GM23338 (cell line): ENCODE results near the gene AACS. TPM values are rescaled to one million over a fixed set of nuclear protein-coding genes. Genes with fewer than 3 reads are reported as not detected.

ENCODE experiments used
- ATAC-seq: fragments of 200-7000 bp; cut with Tn5 transposase; 3 replicates; pipeline ENCODE4 v1.9.1; 2020
- DNase-seq: peaks from one replicate; pipeline ENCODE4 v3.0.0-alpha.2; 2015; ENCODE audit warnings: low spot score
- H2AFZ ChIP-seq: fragments of 200-600 bp; sonication (generic); 2 replicates; pipeline ENCODE4 v1.8.0; 2016; ENCODE audit warnings: antibody characterized with exemption, mild to moderate bottlenecking, moderate library complexity
- H3F3A ChIP-seq: fragments of 200-600 bp; sonication (generic); replicated peaks from 2 replicates; pipeline ENCODE4 v1.8.0; 2017; ENCODE audit warnings: antibody characterized with exemption, mixed run types, low read depth
- H3K27ac ChIP-seq: fragments of 200-600 bp; sonication (generic); 2 replicates; pipeline ENCODE4 v1.6.1; 2016; ENCODE audit warnings: low read depth
- H3K27me3 ChIP-seq: fragments of 200-600 bp; sonication (generic); 2 replicates; pipeline ENCODE4 v1.8.0; 2016; ENCODE audit warnings: mild to moderate bottlenecking, mixed run types, moderate library complexity; ENCODE audit not compliant: insufficient read depth
- H3K36me3 ChIP-seq: fragments of 200-600 bp; sonication (generic); 2 replicates; pipeline ENCODE4 v1.8.0; 2016; ENCODE audit warnings: mild to moderate bottlenecking; ENCODE audit not compliant: insufficient read depth
- H3K4me1 ChIP-seq: fragments of 200-600 bp; sonication (generic); 2 replicates; pipeline ENCODE4 v1.8.0; 2016; ENCODE audit warnings: mild to moderate bottlenecking, moderate library complexity; ENCODE audit not compliant: insufficient read depth
- H3K4me2 ChIP-seq: fragments of 200-600 bp; sonication (generic); 2 replicates; pipeline ENCODE4 v1.7.1; 2017; ENCODE audit warnings: mixed run types
- H3K4me3 ChIP-seq: fragments of 200-600 bp; sonication (generic); 2 replicates; pipeline ENCODE4 v1.6.1; 2016; ENCODE audit warnings: mixed run types
- H3K79me2 ChIP-seq: fragments of 200-600 bp; sonication (generic); replicated peaks from 2 replicates; pipeline ENCODE4 v1.8.0; 2017; ENCODE audit warnings: mild to moderate bottlenecking; ENCODE audit not compliant: insufficient read depth
- H3K9me2 ChIP-seq: fragments of 200-600 bp; sonication (generic); 2 replicates; pipeline ENCODE4 v1.8.0; 2017; ENCODE audit not compliant: insufficient read depth
- H4K20me1 ChIP-seq: fragments of 200-600 bp; sonication (generic); replicated peaks from 2 replicates; pipeline ENCODE4 v1.8.0; 2017; ENCODE audit warnings: mild to moderate bottlenecking; ENCODE audit not compliant: insufficient read depth
- H3K27ac Mint-ChIP-seq: 2 replicates; pipeline ENCODE4 v1.8.0; 2020; ENCODE audit warnings: inconsistent platforms, mild to moderate bottlenecking, moderate library complexity, mixed read lengths
- H3K27me3 Mint-ChIP-seq: 3 replicates; pipeline ENCODE4 v1.8.0; 2022; ENCODE audit warnings: low read depth, mild to moderate bottlenecking, moderate library complexity, mixed read lengths, inconsistent platforms; ENCODE audit not compliant: insufficient read depth, poor library complexity
- H3K36me3 Mint-ChIP-seq: 3 replicates; pipeline ENCODE4 v1.8.0; 2021; ENCODE audit warnings: low read depth, mild to moderate bottlenecking, inconsistent platforms, moderate library complexity, mixed read lengths
- H3K4me1 Mint-ChIP-seq: 3 replicates; pipeline ENCODE4 v1.8.0; 2020; ENCODE audit warnings: mild to moderate bottlenecking, inconsistent platforms, mixed read lengths
- H3K4me3 Mint-ChIP-seq: 3 replicates; pipeline ENCODE4 v1.8.0; 2021; ENCODE audit warnings: moderate library complexity, mild to moderate bottlenecking, inconsistent platforms, mixed read lengths
- H3K9me3 Mint-ChIP-seq: 3 replicates; pipeline ENCODE4 v1.8.0; 2020; ENCODE audit warnings: moderate library complexity, mild to moderate bottlenecking, inconsistent platforms, mixed read lengths
- CTCF ChIP-seq, 2 experiments: fragments of 200-600 bp in 1 of 2; sonication (generic) in 1 of 2; conservative IDR thresholded peaks; 2 replicates each; pipeline versions ENCODE4 v1.5.1 to v1.6.1; 2016 to 2017; ENCODE audit warnings: antibody characterized with exemption in 2 of 2, low read depth in 2 of 2, mild to moderate bottlenecking in 2 of 2, moderate library complexity in 1 of 2
- EZH2 ChIP-seq: fragments of 200-600 bp; sonication (generic); IDR thresholded peaks from one replicate; pipeline ENCODE4 v1.8.0; 2017; ENCODE audit warnings: antibody characterized with exemption, mild to moderate bottlenecking, low read depth; ENCODE audit not compliant: unreplicated experiment
- EZH2phosphoT487 ChIP-seq: fragments of 200-600 bp; sonication (generic); IDR thresholded peaks from one replicate; pipeline ENCODE4 v1.8.1; 2018; ENCODE audit warnings: antibody characterized with exemption; ENCODE audit not compliant: unreplicated experiment
- JUNB ChIP-seq: IDR thresholded peaks from one replicate; pipeline ENCODE4 v1.6.1; 2016; ENCODE audit warnings: antibody characterized with exemption; ENCODE audit not compliant: unreplicated experiment
- NANOG ChIP-seq: IDR thresholded peaks from 2 replicates; pipeline ENCODE4 v1.6.1; 2016; ENCODE audit warnings: antibody characterized with exemption, borderline replicate concordance
- POLR2AphosphoS5 ChIP-seq: IDR thresholded peaks from 2 replicates; pipeline ENCODE4 v1.6.1; 2016; ENCODE audit warnings: antibody characterized with exemption, low read depth
- REST ChIP-seq: IDR thresholded peaks from one replicate; pipeline ENCODE4 v1.6.1; 2018; ENCODE audit warnings: antibody characterized with exemption; ENCODE audit not compliant: unreplicated experiment
- STAT1 ChIP-seq: IDR thresholded peaks from one replicate; pipeline ENCODE4 v1.6.1; 2016; ENCODE audit warnings: antibody characterized with exemption; ENCODE audit not compliant: unreplicated experiment
- ZNF114 ChIP-seq: fragments of 250-450 bp; sonication (Bioruptor Pico); IDR thresholded peaks from 2 replicates; pipeline ENCODE4 v1.5.0; 2020; ENCODE audit warnings: mild to moderate bottlenecking, moderate library complexity
- ZNF331 ChIP-seq: fragments of 250-450 bp; sonication (Bioruptor Pico); IDR thresholded peaks from 2 replicates; pipeline ENCODE4 v1.5.0; 2020; ENCODE audit warnings: low read depth, mild to moderate bottlenecking, moderate library complexity
- polyA plus RNA-seq: library from polyadenylated mRNA; unstranded; fragments of >200 nt; fragmentation: Nextera tagmentation; extraction: Ambion mirVana; gene quantifications from 2 replicates; pipeline ENCODE4 v1.2.1, GENCODE V29; 2016
- total RNA-seq: library from RNA; depleted of rRNA; stranded (reverse); fragments of >200 nt; shearing (Covaris generic); gene quantifications from 2 replicates; pipeline ENCODE4 v1.2.3, GENCODE V29; 2014
- TF ChIP-seq, protein P1 (sequence below): IDR thresholded peaks from 2 replicates; pipeline ENCODE4 v1.6.1; 2016; ENCODE audit warnings: antibody characterized with exemption
- TF ChIP-seq, protein P2 (sequence below): fragments of 250-450 bp; sonication (Bioruptor Pico); IDR thresholded peaks from 2 replicates; pipeline ENCODE4 v1.5.0; 2020; ENCODE audit warnings: mild to moderate bottlenecking, moderate library complexity

AACS gene
- total and polyA plus RNA-seq, 2 experiments from 2014 or later, result 31.1 to 64.4 TPM

GRCh38 chr12:125178222-125178621 lies 113.0 kb downstream of the AACS start:
- H3K9me3 Mint-ChIP-seq, result peaks cover 9% of the 10 kb centered on the region
- Histone ChIP-seq H3K79me2 (no peaks in the 10 kb centered on the region), H3K4me3 (no peak overlapping the region), H3K27ac (no peak overlapping the region), H2AFZ (no peak overlapping the region; the same call in 1 of the 2 replicates), H3F3A (no peaks in the 10 kb centered on the region), H3K36me3 (no peaks in the 10 kb centered on the region), H3K4me1 (no peaks in the 10 kb centered on the region; the same call in 1 of the 2 replicates), H3K9me2 (no peaks in the 10 kb centered on the region), H3K27me3 (no peaks in the 10 kb centered on the region), H4K20me1 (no peaks in the 10 kb centered on the region), H3K4me2 (no peak overlapping the region)
- H3K4me1 Mint-ChIP-seq, result peaks cover 7% of the 10 kb centered on the region; the same call in 2 of the 3 replicates
- H3K27me3 Mint-ChIP-seq, result peaks cover 16% of the 10 kb centered on the region
- no peak for ATAC-seq
- DNase-seq, result no peak
- TF ChIP-seq JUNB (no peak), REST (no peak), ZNF331 (CRISPR knock-in tag) (no peak), ZNF114 (CRISPR knock-in tag) (no peak), CTCF (conservative IDR thresholded peaks at IDR 0.05; ENCODE audit: low read depth in 2 of 2) (no peak), EZH2phosphoT487 (no peak), POLR2AphosphoS5 (no peak), EZH2 (no peak), STAT1 (no peak), NANOG (no peak)
- TF ChIP-seq, protein P1, sequence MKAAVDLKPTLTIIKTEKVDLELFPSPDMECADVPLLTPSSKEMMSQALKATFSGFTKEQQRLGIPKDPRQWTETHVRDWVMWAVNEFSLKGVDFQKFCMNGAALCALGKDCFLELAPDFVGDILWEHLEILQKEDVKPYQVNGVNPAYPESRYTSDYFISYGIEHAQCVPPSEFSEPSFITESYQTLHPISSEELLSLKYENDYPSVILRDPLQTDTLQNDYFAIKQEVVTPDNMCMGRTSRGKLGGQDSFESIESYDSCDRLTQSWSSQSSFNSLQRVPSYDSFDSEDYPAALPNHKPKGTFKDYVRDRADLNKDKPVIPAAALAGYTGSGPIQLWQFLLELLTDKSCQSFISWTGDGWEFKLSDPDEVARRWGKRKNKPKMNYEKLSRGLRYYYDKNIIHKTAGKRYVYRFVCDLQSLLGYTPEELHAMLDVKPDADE, result no peak
- TF ChIP-seq, protein P2, sequence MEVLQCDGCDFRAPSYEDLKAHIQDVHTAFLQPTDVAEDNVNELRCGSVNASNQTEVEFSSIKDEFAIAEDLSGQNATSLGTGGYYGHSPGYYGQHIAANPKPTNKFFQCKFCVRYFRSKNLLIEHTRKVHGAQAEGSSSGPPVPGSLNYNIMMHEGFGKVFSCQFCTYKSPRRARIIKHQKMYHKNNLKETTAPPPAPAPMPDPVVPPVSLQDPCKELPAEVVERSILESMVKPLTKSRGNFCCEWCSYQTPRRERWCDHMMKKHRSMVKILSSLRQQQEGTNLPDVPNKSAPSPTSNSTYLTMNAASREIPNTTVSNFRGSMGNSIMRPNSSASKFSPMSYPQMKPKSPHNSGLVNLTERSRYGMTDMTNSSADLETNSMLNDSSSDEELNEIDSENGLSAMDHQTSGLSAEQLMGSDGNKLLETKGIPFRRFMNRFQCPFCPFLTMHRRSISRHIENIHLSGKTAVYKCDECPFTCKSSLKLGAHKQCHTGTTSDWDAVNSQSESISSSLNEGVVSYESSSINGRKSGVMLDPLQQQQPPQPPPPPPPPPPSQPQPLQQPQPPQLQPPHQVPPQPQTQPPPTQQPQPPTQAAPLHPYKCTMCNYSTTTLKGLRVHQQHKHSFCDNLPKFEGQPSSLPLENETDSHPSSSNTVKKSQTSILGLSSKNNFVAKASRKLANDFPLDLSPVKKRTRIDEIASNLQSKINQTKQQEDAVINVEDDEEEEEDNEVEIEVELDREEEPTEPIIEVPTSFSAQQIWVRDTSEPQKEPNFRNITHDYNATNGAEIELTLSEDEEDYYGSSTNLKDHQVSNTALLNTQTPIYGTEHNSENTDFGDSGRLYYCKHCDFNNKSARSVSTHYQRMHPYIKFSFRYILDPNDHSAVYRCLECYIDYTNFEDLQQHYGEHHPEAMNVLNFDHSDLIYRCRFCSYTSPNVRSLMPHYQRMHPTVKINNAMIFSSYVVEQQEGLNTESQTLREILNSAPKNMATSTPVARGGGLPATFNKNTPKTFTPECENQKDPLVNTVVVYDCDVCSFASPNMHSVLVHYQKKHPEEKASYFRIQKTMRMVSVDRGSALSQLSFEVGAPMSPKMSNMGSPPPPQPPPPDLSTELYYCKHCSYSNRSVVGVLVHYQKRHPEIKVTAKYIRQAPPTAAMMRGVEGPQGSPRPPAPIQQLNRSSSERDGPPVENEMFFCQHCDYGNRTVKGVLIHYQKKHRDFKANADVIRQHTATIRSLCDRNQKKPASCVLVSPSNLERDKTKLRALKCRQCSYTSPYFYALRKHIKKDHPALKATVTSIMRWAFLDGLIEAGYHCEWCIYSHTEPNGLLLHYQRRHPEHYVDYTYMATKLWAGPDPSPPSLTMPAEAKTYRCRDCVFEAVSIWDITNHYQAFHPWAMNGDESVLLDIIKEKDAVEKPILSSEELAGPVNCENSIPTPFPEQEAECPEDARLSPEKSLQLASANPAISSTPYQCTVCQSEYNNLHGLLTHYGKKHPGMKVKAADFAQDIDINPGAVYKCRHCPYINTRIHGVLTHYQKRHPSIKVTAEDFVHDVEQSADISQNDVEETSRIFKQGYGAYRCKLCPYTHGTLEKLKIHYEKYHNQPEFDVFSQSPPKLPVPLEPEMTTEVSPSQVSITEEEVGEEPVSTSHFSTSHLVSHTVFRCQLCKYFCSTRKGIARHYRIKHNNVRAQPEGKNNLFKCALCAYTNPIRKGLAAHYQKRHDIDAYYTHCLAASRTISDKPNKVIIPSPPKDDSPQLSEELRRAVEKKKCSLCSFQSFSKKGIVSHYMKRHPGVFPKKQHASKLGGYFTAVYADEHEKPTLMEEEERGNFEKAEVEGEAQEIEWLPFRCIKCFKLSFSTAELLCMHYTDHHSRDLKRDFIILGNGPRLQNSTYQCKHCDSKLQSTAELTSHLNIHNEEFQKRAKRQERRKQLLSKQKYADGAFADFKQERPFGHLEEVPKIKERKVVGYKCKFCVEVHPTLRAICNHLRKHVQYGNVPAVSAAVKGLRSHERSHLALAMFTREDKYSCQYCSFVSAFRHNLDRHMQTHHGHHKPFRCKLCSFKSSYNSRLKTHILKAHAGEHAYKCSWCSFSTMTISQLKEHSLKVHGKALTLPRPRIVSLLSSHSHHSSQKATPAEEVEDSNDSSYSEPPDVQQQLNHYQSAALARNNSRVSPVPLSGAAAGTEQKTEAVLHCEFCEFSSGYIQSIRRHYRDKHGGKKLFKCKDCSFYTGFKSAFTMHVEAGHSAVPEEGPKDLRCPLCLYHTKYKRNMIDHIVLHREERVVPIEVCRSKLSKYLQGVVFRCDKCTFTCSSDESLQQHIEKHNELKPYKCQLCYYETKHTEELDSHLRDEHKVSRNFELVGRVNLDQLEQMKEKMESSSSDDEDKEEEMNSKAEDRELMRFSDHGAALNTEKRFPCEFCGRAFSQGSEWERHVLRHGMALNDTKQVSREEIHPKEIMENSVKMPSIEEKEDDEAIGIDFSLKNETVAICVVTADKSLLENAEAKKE (CRISPR knock-in tag), result no peak
- no peak overlapping the region for H3K27ac Mint-ChIP-seq
- peaks cover 7% of the 10 kb centered on the region for H3K36me3 Mint-ChIP-seq
- no peak overlapping the region for H3K4me3 Mint-ChIP-seq
